Esophagus mucosa (tissue), 1 donor: ENCODE results near the gene TRIM46. TPM values are rescaled to one million over a fixed set of nuclear protein-coding genes. Genes with fewer than 3 reads are reported as not detected.
"Not testable (repeated sequence)": the region's sequence is repeated elsewhere in the genome, so short reads cannot be mapped to it uniquely, and the experiment has no call there.

ENCODE experiments used
- ATAC-seq: fragments of 200-7000 bp; cut with Tn5 transposase; one replicate; pipeline ENCODE4 v1.9.1; 2020
- total RNA-seq: library from RNA; stranded (reverse); gene quantifications from one replicate; pipeline ENCODE4 v1.2.4, GENCODE V29; 2023
- donor health status: DM: yes; HTN: yes; CAD: no.

The TRIM46 gene
- total RNA-seq, 1 donor from 2014 or later = 0.12 TPM

DNA sequence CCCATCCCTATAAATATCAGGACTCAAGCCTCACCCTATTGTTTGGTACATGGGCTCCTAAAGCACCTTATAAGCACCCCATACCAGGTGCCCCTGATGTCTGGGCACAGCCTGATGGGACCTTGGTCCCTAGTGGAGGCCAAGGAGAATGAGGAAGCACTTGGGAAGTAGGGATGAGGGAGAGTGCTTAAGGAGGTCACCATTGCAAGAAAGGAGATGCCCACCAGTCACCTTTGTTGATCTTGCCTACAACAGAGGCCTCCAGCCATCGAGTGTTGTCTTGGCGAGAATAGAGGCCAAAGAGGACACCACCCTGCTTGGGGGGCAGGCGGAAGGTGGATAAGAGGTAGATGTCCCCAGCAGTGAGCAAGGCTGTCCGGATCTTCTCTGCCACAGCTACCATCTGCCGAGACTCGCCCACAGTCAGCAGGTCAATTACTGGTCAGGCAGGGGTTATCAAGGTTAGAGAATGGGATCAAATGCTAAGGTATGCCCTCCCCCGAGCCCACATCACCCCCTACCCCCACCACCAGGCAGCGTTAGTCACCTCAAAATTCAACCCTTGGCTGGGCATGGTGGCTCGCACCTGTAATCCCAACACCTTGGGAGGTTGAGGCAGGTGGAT, 32.4 kb downstream of the TRIM46 start:
- no peak for ATAC-seq

GRCh38 chr1:155206891-155207805, 33.5 kb downstream of the TRIM46 start:
- ATAC-seq = peak; percentile 65

DNA sequence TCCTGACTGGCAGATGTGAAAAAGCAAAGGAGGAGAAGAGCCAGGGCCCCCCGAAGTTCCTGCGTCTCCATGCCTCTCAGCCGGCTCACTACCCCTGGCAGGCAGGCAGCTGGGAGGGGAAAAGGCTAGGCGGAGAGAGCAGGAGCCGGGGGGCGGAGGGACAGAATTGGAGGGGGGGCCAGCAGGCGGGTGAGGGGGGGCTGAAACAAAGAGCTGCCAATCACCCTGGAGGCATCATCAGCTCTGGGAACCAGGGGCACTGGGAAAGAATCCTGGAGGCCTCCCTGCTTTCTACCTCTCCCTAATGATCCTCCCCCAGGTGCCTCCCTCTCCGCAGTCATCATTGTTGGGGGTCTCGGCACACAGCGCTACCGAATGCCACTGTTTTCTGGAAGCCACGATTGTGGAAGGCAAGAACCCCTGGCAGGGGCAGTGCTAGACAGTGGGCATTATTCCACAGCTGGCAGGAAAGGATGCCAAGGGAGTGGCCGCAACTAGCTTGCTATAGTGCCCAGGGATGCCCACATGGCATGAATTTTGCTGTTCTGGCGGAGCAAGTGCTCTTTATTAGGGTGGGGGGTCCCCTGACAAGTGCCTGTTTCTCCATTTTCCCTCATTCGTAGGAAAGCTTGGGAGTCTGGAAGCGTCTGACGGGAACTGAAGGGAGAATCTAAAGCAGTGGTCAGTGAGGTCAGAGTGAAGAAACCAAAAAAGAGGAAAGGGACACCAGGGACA, 34.3 kb downstream of the TRIM46 start, which contains the start of gene THBS3:
Gene THBS3 (minus strand): TSS at position 92 of the 735 bp plus-strand sequence. CDS start 21 bp downstream, at position 71.
- no peak for ATAC-seq

- ATAC-seq = peak; percentile 73
Observed at GRCh38 chr1:155208541-155209311, 35.1 kb downstream of the TRIM46 start, which contains the start of gene MTX1. TSS of gene MTX1 (plus strand) at chr1:155208695. CDS start at chr1:155208805, 110 bp downstream.

DNA sequence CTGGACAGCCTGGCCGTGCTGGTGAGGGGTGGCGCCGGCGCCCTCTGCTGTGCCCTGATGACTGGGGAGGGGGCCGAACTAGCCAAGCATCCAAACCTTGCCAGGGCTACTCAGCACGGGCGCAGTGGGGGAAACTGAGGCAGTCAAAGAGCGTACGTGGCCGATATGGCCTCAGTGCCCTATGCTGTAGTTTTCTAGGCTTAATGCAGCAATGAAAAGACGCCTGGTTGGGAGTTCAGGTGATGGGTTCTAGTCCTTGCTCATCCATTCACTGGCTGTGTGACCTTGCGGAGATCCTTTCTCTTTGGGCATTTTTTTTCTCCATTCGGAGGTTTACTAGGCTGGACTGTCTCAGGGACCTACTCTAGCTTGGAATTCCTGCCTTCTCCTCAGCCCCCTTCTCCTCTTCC, 35.7 kb downstream of the TRIM46 start:
- ATAC-seq = no peak

GRCh38 chr1:155210314-155211104, 36.9 kb downstream of the TRIM46 start:
- ATAC-seq = no peak

DNA sequence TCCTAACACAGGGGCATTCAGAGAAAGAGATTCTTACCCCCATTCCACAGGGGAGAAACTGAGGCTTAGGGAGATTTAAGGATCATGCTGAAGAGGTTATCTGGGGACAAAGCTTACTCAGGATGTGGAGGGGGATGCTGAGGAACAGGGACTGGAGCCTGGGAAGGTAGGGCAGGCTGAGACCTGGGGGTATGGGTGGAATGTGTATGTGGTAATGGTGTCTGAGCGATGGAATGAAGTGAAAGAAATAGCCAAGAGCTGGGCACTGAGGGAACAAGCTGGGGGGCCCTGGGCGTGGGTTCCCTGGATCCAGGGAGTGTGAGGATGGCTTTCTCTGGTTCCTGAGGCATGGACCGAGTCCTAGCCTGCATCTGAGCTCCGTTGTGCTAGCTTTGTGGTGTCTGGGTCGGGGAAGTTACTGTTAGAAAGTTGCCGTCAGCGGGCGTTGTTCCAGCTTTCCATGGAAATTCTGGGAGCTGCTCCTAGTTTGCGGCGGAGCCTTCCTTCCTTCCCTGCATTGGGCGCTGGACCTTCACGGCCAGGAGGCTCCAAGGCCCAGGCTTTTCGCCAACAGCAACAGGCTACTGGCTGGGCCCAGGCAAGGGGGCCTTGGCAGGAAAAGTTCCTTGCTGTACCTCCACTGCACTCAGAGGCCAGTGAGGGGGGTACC, 37.9 kb downstream of the TRIM46 start:
- ATAC-seq = not testable (repeated sequence)

DNA sequence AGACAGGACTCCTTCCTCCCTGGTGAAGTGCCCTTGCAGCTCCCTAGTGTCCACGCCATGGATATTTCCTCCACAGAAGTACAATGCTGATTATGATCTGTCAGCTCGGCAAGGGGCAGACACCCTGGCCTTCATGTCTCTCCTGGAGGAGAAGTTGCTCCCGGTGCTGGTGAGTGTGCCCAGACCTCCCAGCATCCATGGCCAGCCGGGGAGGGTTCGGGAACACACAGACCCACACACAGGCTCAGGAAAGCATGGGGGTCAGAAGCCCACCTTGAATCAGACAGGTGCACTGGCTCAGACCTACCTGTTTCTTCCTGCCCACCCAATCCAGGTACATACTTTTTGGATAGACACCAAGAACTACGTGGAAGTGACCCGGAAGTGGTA, 38.4 kb downstream of the TRIM46 start:
- ATAC-seq = not testable (repeated sequence)

DNA sequence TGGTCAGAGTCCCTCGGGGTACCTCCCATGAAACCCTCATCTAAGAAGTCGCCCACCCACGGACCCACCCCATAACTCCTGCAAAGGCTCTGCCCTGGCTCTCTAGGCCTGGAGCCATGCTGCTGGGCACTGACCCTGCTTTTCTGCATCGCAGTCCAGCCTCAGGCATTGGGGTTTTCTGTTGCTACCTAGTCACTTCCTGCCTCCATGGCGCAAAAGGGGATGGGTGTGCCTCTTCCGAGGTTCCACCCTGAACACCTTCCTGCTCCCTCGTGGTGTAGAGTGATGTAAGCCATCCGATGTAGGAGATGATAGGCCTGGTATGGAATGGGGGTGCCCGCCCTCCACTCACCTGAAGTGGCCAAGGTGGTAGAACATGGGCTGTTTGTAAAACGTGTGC, 41.1 kb downstream of the TRIM46 start:
- peak; percentile 28 for ATAC-seq

GRCh38 chr1:155218854-155219591, 45.4 kb downstream of the TRIM46 start:
- peak; percentile 24 for ATAC-seq

DNA sequence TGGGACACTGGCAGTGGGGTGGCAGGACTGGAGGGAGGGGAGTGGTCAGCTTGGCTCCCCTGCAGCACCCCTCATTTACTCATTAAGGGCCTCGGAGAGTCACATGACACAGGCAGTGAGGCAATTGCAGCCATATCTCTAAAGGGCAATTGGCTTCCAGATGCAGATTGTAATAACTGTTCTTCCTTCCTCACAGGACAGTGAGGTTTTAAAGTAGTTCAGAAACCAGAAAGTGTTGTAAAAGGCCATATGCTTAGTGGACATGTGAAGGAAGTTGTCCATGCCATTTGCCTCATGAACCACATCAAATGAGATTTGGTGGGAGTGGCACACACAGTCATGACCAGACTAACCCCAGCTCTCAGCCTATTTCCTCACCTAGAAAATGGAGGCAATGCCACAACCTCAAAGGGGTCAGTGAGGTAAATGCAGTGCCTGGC, 46.0 kb downstream of the TRIM46 start:
- peak; percentile 14 for ATAC-seq

- peak; percentile 53 for ATAC-seq
Observed at GRCh38 chr1:155220211-155220965, 46.7 kb downstream of the TRIM46 start.

DNA sequence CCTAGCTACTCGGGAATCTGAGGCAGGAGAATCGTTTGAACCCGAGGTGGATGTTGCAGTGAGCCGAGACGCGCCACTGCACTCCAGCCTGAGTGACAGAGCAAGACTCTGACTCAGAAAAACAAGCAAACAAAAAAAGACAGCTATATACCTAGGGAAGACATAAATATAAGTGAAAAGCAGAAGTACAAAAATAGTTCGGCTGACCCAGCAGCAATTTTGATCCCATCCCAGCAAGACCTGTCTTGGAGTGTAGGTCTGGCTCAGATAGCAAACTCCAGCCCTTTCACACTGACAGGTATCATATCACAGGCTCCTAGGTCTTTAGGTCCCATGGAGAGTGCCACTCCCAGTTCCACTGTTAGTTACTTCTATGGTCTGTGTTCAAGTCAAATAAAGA, 49.4 kb downstream of the TRIM46 start:
- no peak for ATAC-seq

- not testable (repeated sequence) for ATAC-seq
Observed at GRCh38 chr1:155225404-155225759, 51.7 kb downstream of the TRIM46 start.

DNA sequence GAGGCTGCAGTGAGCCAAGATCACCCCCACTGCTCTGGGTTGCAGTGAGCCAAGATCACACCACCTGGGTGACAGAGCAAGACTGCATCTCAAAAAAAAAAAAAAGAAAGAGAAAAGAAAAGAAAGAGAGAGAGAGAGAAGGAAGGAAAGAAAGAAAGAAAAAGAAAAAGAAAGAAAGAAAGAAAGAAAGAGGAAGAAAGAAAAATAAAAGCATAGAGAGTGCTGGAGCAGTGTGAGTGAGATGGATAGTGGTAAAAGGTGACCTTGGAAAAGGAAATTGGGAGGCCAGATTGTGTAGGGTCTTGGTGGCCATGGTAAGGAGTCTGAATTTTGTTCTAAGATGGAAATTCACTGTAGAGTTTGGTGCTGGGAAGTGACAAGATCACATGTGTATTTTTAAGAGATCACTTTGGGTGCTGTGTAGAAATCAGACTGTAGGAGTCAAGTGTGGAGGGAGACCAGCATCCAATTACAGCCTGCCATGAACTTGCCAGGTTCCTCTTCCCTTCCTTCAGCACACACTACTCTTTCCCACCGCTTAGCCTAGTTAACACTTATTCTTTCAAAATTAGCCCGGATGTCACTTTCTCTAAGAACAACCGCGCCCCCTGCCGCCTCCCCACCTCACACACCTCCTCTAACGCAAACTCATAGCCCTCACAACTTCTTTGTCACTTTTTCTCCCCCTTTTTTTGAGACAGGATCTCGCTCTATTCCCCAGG, 52.7 kb downstream of the TRIM46 start:
- ATAC-seq = peak; percentile 43

- ATAC-seq = peak; percentile 47
Observed at GRCh38 chr1:155226910-155227260, 53.2 kb downstream of the TRIM46 start.

DNA sequence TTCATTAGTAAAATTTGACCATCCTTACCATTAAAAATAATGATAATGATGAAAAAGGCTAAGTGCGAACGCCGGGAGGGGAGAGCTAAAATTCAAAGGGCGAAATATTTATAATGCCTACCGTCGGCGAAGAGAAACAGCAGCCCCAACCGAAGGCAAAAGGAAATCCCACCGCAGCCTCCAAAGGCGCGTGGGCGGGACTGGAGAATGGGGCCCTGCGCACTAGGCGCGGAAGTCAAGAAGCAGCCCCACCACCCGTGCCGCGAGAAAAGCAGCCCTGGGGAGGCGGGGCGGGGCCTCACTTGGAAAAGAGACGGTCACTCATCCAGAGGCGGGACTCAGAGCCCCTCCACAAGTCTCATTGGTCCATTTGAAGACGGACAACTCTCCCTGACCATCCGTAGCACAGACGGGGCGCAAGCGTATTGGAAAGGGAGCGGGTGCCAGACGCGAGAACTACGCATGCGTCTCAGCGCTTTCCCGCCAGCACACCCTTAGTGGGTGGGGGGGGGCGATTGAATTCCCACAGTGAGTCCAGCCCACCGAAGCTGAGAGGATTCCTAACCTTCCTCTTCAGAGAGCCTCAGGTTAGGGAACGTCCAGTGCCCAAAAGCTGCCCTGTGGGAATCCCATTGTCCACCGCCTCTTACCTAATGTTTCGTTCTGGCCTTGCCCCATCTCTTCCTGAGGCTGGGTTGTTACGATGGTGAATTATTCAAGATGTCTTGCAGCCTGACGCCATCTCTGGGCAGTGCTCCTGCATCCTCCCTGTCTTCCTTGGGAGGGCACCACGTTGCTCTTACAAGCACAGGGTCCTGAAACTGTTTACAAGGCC, 53.8 kb downstream of the TRIM46 start:
- peak; percentile 97 for ATAC-seq

DNA sequence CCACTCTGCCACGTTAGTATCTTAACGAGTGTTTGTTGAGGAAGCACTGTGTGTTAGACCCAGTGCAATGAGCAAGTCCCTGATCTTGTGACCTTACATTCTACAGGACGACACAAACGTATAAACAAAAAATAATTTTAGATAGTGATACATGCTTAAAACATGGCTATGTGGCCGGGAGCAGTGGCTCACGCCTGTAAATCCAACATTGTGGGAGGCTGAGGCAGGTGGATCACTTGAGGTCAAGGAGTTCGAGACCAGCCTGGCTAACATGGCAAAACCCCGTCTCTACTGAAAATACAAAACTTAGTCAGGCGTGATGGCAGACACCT, 54.4 kb downstream of the TRIM46 start:
- ATAC-seq = no peak
